Neuronal stem cell (in vitro differentiated cells): Measurements from ENCODE around the gene PIK3C2G.

ENCODE experiments used
- DNase-seq: peaks from one replicate; pipeline ENCODE4 v3.0.0-alpha.2; 2013; ENCODE audit warnings: low spot score
- H2AFZ ChIP-seq: one replicate; pipeline ENCODE4 v1.6.1; 2013; ENCODE audit warnings: mild to moderate bottlenecking, low read length, inconsistent platforms
- H2AK5ac ChIP-seq: 2 replicates; pipeline ENCODE4 v1.6.1; 2013; ENCODE audit warnings: low read depth, mild to moderate bottlenecking, inconsistent platforms, low read length, moderate library complexity, mixed read lengths
- H2BK120ac ChIP-seq: 2 replicates; pipeline ENCODE4 v1.6.1; 2013; ENCODE audit warnings: low read depth, mild to moderate bottlenecking, inconsistent platforms, low read length, moderate library complexity, mixed read lengths
- H2BK12ac ChIP-seq: one replicate; pipeline ENCODE4 v1.6.1; 2013; ENCODE audit warnings: low read length, inconsistent platforms
- H2BK15ac ChIP-seq: 2 replicates; pipeline ENCODE4 v1.6.1; 2013; ENCODE audit warnings: mild to moderate bottlenecking, low read length, inconsistent platforms, mixed read lengths
- H2BK5ac ChIP-seq: one replicate; pipeline ENCODE4 v1.6.1; 2013; ENCODE audit warnings: inconsistent platforms, mild to moderate bottlenecking, low read length, moderate library complexity
- H3K14ac ChIP-seq: one replicate; pipeline ENCODE4 v1.6.1; 2013; ENCODE audit warnings: low read length, inconsistent platforms
- H3K18ac ChIP-seq: 2 replicates; pipeline ENCODE4 v1.6.1; 2013; ENCODE audit warnings: low read length, inconsistent platforms
- H3K23ac ChIP-seq: 2 replicates; pipeline ENCODE4 v1.6.1; 2013; ENCODE audit warnings: low read depth, mild to moderate bottlenecking, mixed read lengths, low read length, inconsistent platforms; ENCODE audit not compliant: poor library complexity
- H3K27ac ChIP-seq: replicated peaks from 3 replicates; pipeline ENCODE4 v1.5.1; 2013; ENCODE audit warnings: low read length, inconsistent platforms
- H3K27me3 ChIP-seq, 3 experiments: 2 replicates each; pipeline ENCODE4 v1.6.1; 2013; ENCODE audit warnings: low read length in 3 of 3, mild to moderate bottlenecking in 2 of 3, inconsistent platforms in 1 of 3, low read depth in 1 of 3, mixed read lengths in 1 of 3, moderate library complexity in 1 of 3; ENCODE audit not compliant: control insufficient read depth in 3 of 3, insufficient read depth in 3 of 3
- H3K36me3 ChIP-seq, 2 donors: replicated peaks in 1 of 2; 2 replicates each; pipeline ENCODE4 v1.6.1; 2013; ENCODE audit warnings: low read length in 2 of 2; ENCODE audit not compliant: control insufficient read depth in 2 of 2, insufficient read depth in 2 of 2
- H3K4ac ChIP-seq: 2 replicates; pipeline ENCODE4 v1.6.1; 2013; ENCODE audit warnings: inconsistent platforms, mild to moderate bottlenecking, low read length, moderate library complexity
- H3K4me1 ChIP-seq, 2 donors: 1 replicate in 1 of 2; 2 replicates in 1 of 2; pipeline ENCODE4 v1.6.1; 2013; ENCODE audit warnings: low read length in 2 of 2, low read depth in 1 of 2; ENCODE audit not compliant: control insufficient read depth in 2 of 2, insufficient read depth in 1 of 2
- H3K4me2 ChIP-seq: one replicate; pipeline ENCODE4 v1.6.1; 2013; ENCODE audit warnings: mild to moderate bottlenecking, low read length, inconsistent platforms; ENCODE audit not compliant: insufficient read depth, poor library complexity, severe bottlenecking
- H3K4me3 ChIP-seq, 2 donors: 2 replicates each; pipeline ENCODE4 v1.5.1; 2013; ENCODE audit warnings: low read length in 2 of 2, mild to moderate bottlenecking in 2 of 2, inconsistent platforms in 1 of 2, moderate library complexity in 1 of 2
- H3K79me1 ChIP-seq: one replicate; pipeline ENCODE4 v1.6.1; 2013; ENCODE audit warnings: low read depth, mild to moderate bottlenecking, inconsistent platforms, low read length, moderate library complexity
- H3K9ac ChIP-seq: one replicate; pipeline ENCODE4 v1.6.1; 2013; ENCODE audit warnings: mild to moderate bottlenecking, low read depth, low read length, inconsistent platforms; ENCODE audit not compliant: poor library complexity
- H3K9me3 ChIP-seq, 2 donors: replicated peaks in 1 of 2; 2 replicates each; pipeline versions ENCODE3 to v1.6.1; 2013; ENCODE audit warnings: low read length in 2 of 2, mild to moderate bottlenecking in 2 of 2, inconsistent platforms in 1 of 2, low read depth in 1 of 2, mixed read lengths in 1 of 2, moderate library complexity in 1 of 2; ENCODE audit not compliant: control insufficient read depth in 2 of 2, insufficient read depth in 1 of 2
- H4K8ac ChIP-seq: one replicate; pipeline ENCODE4 v1.6.1; 2013; ENCODE audit warnings: low read depth, mild to moderate bottlenecking, inconsistent platforms, low read length, moderate library complexity
- H4K91ac ChIP-seq: one replicate; pipeline ENCODE4 v1.6.1; 2013; ENCODE audit warnings: low read length, low read depth, mild to moderate bottlenecking, inconsistent platforms; ENCODE audit not compliant: poor library complexity
- WGBS, 2 donors: extraction: QIAGEN DNeasy Blood & Tissue Kit; methylation state at CpG; one replicate each; pipeline ENCODE4 v1.1.7; 2013; ENCODE audit warnings: missing lambda C conversion rate in 2 of 2, mixed read lengths in 1 of 2; ENCODE audit not compliant: insufficient read length in 2 of 2, insufficient replicate concordance in 1 of 2; ENCODE audit errors: extremely low coverage in 2 of 2; 5-methylcytosine and 5-hydroxymethylcytosine counted together

PIK3C2G gene

GRCh38 chr12:18411453-18411852 is 150.1 kb downstream of the PIK3C2G start:
- Histone ChIP-seq H3K4me3 (no peak overlapping the region), H3K27me3 (no peaks in the 10 kb centered on the region), H3K4me2 (no peak overlapping the region), H3K79me1 (no peaks in the 10 kb centered on the region), H3K4ac (no peak overlapping the region), H2BK12ac (no peak overlapping the region), H2BK5ac (no peak overlapping the region), H3K23ac (no peak overlapping the region), H4K8ac (no peak overlapping the region), H2BK120ac (no peak overlapping the region), H4K91ac (no peak overlapping the region), H2AFZ (no peak overlapping the region), H3K18ac (no peak overlapping the region), H2AK5ac (no peak overlapping the region), H3K9me3 (no peaks in the 10 kb centered on the region), H3K36me3 (no peaks in the 10 kb centered on the region), H3K9ac (no peak overlapping the region), H3K14ac (no peak overlapping the region), H3K4me1 (no peaks in the 10 kb centered on the region), H3K27ac (no peak overlapping the region), H2BK15ac (no peak overlapping the region)
- no peak for DNase-seq
- no CpG with 5 or more reads among the region's 1 CpG for WGBS, 2 donors

- Histone ChIP-seq H3K23ac (no peak overlapping the region), H4K91ac (no peak overlapping the region), H2BK5ac (no peak overlapping the region), H2AK5ac (no peak overlapping the region), H3K4me2 (no peak overlapping the region), H3K27ac (no peak overlapping the region), H3K27me3 (no peaks in the 10 kb centered on the region), H2BK15ac (no peak overlapping the region), H3K9ac (no peak overlapping the region), H3K36me3 (no peaks in the 10 kb centered on the region), H2AFZ (no peak overlapping the region), H3K4ac (no peak overlapping the region), H3K18ac (no peak overlapping the region), H3K4me3 (no peak overlapping the region), H3K9me3 (no peaks in the 10 kb centered on the region), H3K4me1 (no peaks in the 10 kb centered on the region), H2BK12ac (no peak overlapping the region), H4K8ac (no peak overlapping the region), H3K14ac (no peak overlapping the region), H2BK120ac (no peak overlapping the region), H3K79me1 (no peaks in the 10 kb centered on the region)
- whole genome bisulfite sequencing, 2 donors: no CpG with 5 or more reads among the region's 2 CpGs
- DNase-seq: no peak
Observed at GRCh38 chr12:18414671-18415070, 153.4 kb downstream of the PIK3C2G start.

GRCh38 chr12:18415227-18415626 is 153.9 kb downstream of the PIK3C2G start:
- Histone ChIP-seq H3K4ac (no peak overlapping the region), H3K4me2 (no peak overlapping the region), H3K4me1 (no peaks in the 10 kb centered on the region), H2BK15ac (no peak overlapping the region), H3K79me1 (no peaks in the 10 kb centered on the region), H3K27ac (no peak overlapping the region), H3K27me3 (no peaks in the 10 kb centered on the region), H3K23ac (no peak overlapping the region), H3K9me3 (no peaks in the 10 kb centered on the region), H2BK12ac (no peak overlapping the region), H3K14ac (no peak overlapping the region), H2AK5ac (no peak overlapping the region), H3K36me3 (no peaks in the 10 kb centered on the region), H3K4me3 (no peak overlapping the region), H4K8ac (no peak overlapping the region), H2BK120ac (no peak overlapping the region), H3K18ac (no peak overlapping the region), H4K91ac (no peak overlapping the region), H3K9ac (no peak overlapping the region), H2BK5ac (no peak overlapping the region), H2AFZ (no peak overlapping the region)
- no CpG with 5 or more reads among the region's 4 CpGs for WGBS, 2 donors
- DNase-seq: no peak

GRCh38 chr12:18416412-18416811 is 155.1 kb downstream of the PIK3C2G start:
- H3K79me1 ChIP-seq: no peaks in the 10 kb centered on the region
- H3K27ac ChIP-seq: no peak overlapping the region
- no peak overlapping the region for H3K14ac ChIP-seq
- no peaks in the 10 kb centered on the region for H3K4me1 ChIP-seq
- no peak overlapping the region for H3K4me3 ChIP-seq
- no peak overlapping the region for H4K8ac ChIP-seq
- H3K18ac ChIP-seq: no peak overlapping the region
- WGBS, 2 donors: no CpG with 5 or more reads among the region's 2 CpGs
- H3K4me2 ChIP-seq: no peak overlapping the region
- no peak overlapping the region for H3K9ac ChIP-seq
- no peak overlapping the region for H2BK12ac ChIP-seq
- H3K36me3 ChIP-seq: no peaks in the 10 kb centered on the region
- no peak overlapping the region for H3K23ac ChIP-seq
- H2BK15ac ChIP-seq: no peak overlapping the region
- no peak overlapping the region for H4K91ac ChIP-seq
- no peak overlapping the region for H2BK5ac ChIP-seq
- no peaks in the 10 kb centered on the region for H3K27me3 ChIP-seq
- H3K9me3 ChIP-seq: no peaks in the 10 kb centered on the region
- DNase-seq: no peak
- no peak overlapping the region for H2BK120ac ChIP-seq
- no peak overlapping the region for H2AFZ ChIP-seq
- H3K4ac ChIP-seq: no peak overlapping the region
- no peak overlapping the region for H2AK5ac ChIP-seq
